HG03280 (cell line): ENCODE data around the gene OLFM1.
"Not testable (repeated sequence)": the region's sequence is repeated elsewhere in the genome, so short reads cannot be mapped to it uniquely, and the experiment has no call there.

ENCODE experiments used
- ATAC-seq: cut with Tn5 transposase; IDR thresholded peaks from one replicate; pipeline ENCODE4 v1.9.1; 2021; ENCODE audit warnings: mild to moderate bottlenecking, moderate library complexity; ENCODE audit not compliant: unreplicated experiment

Gene OLFM1

GRCh38 chr9:135056541-135056940 lies 30.9 kb upstream of the OLFM1 start:
- no peak for ATAC-seq

DNA sequence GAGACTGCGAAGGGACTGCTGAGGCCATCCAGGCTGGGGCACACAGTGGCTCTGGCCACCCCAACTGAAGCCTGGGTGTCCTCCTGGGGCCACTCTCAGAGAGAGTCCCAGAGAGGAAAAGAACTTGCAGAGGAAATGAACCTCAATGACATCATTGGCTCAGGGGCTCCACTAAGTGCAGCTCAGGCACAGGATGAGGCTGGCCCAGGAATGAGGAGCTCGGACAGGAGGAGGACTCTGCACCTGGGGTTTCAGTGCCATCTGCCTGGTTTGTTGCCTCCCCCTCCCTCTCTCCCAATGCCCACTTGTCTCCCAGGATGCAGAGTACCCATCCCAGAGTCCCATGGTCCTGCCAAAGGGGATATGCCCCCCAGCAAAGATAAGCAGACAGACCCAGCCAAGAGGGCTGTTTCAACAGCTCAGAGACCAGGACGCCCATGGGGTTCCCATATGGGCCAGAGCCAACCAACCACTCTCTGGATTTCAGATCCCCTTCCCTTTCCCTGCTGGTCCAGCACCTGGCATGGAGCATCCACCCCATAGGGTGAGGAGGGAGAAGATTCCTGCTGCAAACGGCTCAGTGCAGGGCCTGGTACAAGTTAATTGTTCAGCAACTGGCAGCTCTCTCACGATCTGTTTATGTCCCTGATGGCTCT lies 26.9 kb upstream of the OLFM1 start:
- no peak for ATAC-seq

DNA sequence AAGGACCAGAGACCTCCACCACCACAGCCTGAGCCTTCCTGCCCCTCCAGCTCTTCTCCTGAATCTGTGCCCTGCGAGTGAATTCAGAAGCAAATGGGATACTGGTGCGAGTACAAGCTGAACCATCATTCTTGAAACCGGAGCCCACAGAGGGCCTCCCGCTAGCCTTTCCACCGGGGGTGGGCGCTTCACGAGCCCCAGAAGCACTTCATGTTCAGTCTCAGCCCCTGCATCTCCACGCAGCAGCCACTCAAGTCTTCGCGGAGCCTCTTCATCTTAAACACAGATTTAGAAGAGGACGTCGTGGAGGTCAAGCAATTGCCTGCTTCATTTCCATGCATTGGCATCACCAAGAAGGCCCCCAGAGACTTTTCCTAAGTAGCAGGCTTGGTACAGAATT lies 26.0 kb upstream of the OLFM1 start:
- no peak for ATAC-seq

GRCh38 chr9:135062254-135062653 lies 25.2 kb upstream of the OLFM1 start:
- ATAC-seq, result no peak

GRCh38 chr9:135063466-135063865 lies 24.0 kb upstream of the OLFM1 start:
- ATAC-seq, result not testable (repeated sequence)

- ATAC-seq, result not testable (repeated sequence)
Observed at GRCh38 chr9:135063888-135064287, 23.6 kb upstream of the OLFM1 start.

DNA sequence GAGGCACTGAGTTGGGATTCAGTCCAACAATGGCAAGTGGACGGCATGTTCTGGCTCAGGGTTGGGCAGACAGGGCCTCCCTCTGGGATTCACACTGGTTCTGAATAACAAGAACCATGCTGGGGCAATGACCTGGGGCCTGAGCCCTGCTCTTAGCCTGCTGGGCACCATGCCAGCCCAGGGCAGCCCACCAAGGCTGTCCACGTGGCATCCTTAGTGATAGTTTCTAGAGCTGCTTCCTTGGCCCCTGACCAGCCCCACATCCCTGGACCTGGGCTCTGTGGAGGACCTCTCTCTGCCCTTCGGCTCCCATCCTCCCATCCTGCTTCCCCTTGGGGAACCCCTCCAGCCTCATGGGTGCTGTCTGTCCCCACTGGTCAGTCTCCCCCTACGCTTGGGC lies 22.3 kb upstream of the OLFM1 start:
- ATAC-seq, result no peak

GRCh38 chr9:135065804-135066203 lies 21.7 kb upstream of the OLFM1 start:
- no peak for ATAC-seq

DNA sequence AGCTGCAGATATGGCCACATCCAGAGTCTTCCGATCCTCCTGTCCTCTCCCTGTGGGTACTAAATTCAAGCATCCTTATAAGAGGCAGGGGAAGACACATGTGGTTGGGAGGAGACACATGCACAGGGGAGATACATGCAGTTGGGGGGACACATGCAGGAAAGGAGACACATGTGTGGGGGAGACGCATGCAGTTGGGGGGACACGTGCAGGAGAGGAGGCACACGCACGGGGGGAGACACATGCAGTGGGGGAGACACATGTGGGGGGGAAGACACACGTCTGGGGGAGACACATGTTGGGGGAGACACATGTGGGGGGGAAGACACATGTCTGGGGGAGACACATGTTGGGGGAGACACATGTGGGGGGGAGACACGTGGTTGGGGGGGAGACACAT lies 21.2 kb upstream of the OLFM1 start:
- no peak for ATAC-seq

GRCh38 chr9:135067096-135067710 lies 20.3 kb upstream of the OLFM1 start:
- ATAC-seq, result no peak

- ATAC-seq, result no peak
Observed at GRCh38 chr9:135068776-135069415, 18.6 kb upstream of the OLFM1 start.

DNA sequence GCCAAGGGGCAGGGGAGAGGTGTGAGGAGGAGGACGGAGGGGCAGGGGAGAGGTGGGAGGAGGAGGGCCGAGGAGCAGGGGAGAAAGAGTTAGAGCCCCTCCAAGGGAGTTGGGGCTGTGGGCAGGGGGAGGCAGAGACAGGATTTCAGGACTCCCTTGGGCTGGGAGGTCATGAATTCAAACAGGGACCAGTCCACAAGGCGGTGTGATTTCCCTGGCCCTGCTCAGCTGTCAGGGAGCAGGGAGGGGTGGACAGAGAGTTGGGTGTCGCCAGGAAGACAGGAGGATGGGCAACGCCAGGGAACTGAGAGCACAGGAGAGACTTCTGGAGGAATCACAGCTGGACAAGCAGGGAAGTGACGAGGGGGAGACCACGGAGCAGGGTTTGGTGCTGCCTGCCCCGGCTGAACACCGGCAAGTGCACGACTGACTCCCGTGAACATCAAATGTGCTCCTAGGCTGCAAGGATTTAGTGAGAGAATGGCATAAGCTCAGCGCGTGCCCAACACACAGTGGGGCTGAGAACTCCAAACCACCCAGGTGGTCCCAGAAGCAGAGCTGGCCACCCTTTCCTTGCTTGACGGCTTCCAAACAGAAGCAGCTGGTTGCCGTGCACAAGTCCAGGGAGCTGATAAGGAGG lies 17.8 kb upstream of the OLFM1 start:
- no peak for ATAC-seq

GRCh38 chr9:135070198-135070951 lies 17.1 kb upstream of the OLFM1 start:
- no peak for ATAC-seq

GRCh38 chr9:135070964-135071735 lies 16.3 kb upstream of the OLFM1 start:
- no peak for ATAC-seq

- no peak for ATAC-seq
Observed at GRCh38 chr9:135073081-135073740, 14.3 kb upstream of the OLFM1 start.

- no peak for ATAC-seq
Observed at GRCh38 chr9:135073741-135074305, 13.6 kb upstream of the OLFM1 start.

DNA sequence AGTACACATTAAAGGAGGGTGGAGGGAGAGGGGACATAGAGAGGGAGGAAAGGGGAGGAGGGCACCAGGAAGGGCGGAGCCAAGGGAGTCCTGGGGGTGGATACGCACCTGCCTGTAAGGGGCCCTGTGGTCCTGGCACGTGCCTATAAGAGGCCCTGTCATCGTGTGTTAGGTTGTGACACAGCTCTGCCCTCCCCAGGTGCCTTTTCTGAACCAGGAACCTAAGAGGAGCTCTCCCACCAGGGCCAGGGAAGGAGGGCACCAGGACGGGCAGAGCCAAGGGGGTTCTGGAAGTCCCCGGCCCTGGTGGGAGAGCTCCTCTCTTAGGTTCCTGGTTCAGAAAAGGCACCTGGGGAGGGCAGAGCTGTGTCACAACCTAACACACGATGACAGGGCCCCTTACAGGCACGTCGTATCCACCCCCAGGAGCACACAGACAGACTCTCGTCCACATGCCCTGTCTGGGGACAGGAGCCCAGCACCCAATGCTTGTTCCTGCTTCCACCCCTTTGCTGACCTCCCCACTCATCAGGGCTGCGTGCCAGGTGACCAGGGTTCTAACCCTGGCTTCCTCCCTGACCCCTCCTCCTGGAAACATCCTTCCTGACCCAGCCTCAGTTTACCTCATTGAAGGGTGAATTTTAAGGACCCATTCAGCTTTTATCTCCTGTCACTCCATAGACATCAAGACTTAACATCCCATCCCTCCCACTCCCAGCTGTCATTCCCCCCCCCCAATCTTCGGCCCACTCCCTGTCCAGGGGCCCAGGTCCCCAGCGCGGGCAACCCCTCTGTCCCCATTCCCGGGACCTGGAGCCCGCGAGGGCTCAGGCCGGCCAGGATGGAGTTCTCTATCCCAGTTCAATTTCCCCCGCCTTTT lies 12.9 kb upstream of the OLFM1 start:
- no peak for ATAC-seq
